Measurements from ENCODE around the gene PCDH10.

PCDH10 gene

GRCh38 chr4:133145758-133146573, 3.1 kb upstream of the PCDH10 start:
- no peak for DNase-seq (ENCODE audit: insufficient read length, low spot score)
- FAIRE-seq, result no peak
- TF ChIP-seq, protein P1, sequence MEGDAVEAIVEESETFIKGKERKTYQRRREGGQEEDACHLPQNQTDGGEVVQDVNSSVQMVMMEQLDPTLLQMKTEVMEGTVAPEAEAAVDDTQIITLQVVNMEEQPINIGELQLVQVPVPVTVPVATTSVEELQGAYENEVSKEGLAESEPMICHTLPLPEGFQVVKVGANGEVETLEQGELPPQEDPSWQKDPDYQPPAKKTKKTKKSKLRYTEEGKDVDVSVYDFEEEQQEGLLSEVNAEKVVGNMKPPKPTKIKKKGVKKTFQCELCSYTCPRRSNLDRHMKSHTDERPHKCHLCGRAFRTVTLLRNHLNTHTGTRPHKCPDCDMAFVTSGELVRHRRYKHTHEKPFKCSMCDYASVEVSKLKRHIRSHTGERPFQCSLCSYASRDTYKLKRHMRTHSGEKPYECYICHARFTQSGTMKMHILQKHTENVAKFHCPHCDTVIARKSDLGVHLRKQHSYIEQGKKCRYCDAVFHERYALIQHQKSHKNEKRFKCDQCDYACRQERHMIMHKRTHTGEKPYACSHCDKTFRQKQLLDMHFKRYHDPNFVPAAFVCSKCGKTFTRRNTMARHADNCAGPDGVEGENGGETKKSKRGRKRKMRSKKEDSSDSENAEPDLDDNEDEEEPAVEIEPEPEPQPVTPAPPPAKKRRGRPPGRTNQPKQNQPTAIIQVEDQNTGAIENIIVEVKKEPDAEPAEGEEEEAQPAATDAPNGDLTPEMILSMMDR (IDR thresholded peaks at IDR 0.05; ENCODE audit: insufficient read depth, missing control alignments), result no peak

DNA sequence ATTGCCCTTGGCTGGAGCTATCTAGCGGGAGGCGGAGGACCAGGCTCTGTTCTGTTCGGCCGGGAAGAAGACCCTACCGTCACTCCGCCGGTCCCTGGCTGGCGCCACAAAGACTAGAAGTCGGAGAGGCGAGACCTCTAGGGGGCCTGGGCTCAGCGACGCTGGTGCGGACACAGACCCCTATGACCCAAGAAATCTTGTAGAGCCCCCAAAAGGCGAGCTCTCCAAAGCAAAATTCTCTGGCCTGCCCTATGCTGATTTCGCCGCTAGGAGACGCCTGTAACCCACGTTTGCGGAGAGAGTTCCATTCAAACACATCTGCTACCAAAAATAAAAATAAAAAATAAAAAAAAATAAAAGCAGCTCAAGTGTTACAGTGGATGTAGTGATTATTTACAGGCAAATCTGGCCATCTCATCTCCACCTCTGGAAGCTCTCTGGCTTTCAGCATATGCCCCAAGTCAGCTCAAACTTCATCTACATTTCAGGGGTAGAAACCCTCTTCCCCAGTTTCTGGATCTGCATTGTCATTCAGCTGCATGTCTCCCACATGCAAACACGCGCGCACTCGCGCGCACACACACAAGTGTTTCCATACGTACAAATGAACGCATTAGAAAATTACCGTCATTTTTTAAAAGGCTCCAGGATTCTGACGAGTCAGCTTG, 2.4 kb upstream of the PCDH10 start:
- DNase-seq (ENCODE audit: insufficient read length, low spot score) (no peak), FAIRE-seq (no peak)
- TF ChIP-seq, protein P1 (IDR thresholded peaks at IDR 0.05; ENCODE audit: insufficient read depth, missing control alignments), result peak; percentile 91

DNA sequence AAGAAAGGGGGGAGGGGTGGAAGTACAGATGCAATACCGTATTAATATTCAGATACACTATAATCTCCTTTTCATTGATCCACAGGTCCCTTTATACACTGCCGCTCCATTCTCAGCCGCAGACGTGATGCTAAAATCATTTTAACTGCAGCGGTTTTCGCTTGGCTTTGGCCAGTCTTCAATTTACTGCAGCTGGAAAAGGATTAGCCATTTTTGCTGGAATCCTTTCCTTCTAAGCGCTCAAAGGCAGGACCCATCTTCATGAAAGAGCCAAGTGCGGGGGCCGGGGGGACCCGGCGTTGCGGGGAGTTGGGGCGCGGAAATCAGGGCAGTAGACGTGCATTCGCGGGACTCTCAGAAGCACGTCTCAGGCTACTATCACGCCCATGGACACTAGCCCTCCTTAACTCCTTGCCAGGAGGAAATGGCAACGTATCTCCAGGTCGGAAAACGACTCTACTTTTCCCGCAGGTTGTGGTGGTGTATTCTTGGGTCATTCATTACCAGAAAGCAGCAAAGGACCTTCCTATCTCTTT, 1.7 kb upstream of the PCDH10 start:
- no peak for DNase-seq (ENCODE audit: insufficient read length, low spot score)
- TF ChIP-seq, protein P1 (IDR thresholded peaks at IDR 0.05; ENCODE audit: insufficient read depth, missing control alignments), result no peak
- FAIRE-seq, result no peak

GRCh38 chr4:133147921-133148689, 989 bp upstream of the PCDH10 start:
- FAIRE-seq (no peak), DNase-seq (ENCODE audit: insufficient read length, low spot score) (peak; percentile 21)
- TF ChIP-seq, protein P1 (IDR thresholded peaks at IDR 0.05; ENCODE audit: insufficient read depth, missing control alignments), result no peak

GRCh38 chr4:133149364-133149695, 236 bp downstream of the PCDH10 start:
- FAIRE-seq (peak; percentile 16), DNase-seq (ENCODE audit: insufficient read length, low spot score) (no peak)
- TF ChIP-seq, protein P1 (IDR thresholded peaks at IDR 0.05; ENCODE audit: insufficient read depth, missing control alignments), result no peak

GRCh38 chr4:133149932-133150471, 908 bp downstream of the PCDH10 start:
- FAIRE-seq, result no peak
- no peak for DNase-seq (ENCODE audit: insufficient read length, low spot score)
- TF ChIP-seq, protein P1 (IDR thresholded peaks at IDR 0.05; ENCODE audit: insufficient read depth, missing control alignments), result no peak

Data from D721Med (cell line).